SK-N-MC (cell line): ENCODE measurements around the gene IGFBP1.

Source experiments
- EZH2 ChIP-seq: fragments of 200-600 bp; sonication (generic); IDR thresholded peaks from one replicate; pipeline ENCODE4 v1.6.1; 2017; ENCODE audit warnings: antibody characterized with exemption
- POLR2AphosphoS5 ChIP-seq: IDR thresholded peaks from 2 replicates; pipeline ENCODE4 v1.6.1; 2012; ENCODE audit warnings: mild to moderate bottlenecking, low read depth, low read length, borderline replicate concordance

DNA sequence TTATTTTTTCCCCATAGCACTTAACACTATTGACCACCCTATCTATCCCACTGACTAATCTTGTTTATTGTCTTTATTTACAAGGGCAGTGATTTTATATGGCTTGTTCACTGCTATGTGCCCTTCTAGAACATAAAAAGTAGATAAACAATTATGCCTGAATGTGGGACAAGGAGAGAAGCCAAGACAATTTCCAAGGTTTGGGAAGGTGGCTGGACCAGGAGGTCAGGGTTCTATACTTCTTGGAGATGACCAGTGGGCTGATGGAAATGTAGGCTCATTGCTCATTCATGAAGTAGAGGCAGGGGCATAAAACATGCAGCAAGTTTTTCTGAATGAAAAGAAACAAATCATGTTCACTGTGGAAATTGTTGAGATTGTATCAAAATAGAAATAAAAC lies 21.3 kb downstream of the IGFBP1 start:
- no peak for TF ChIP-seq EZH2
- no peak for TF ChIP-seq POLR2AphosphoS5
